GM21786 (cell line): ENCODE data around the gene FGFR4.

ENCODE experiments used
- ATAC-seq: cut with Tn5 transposase; IDR thresholded peaks from one replicate; pipeline ENCODE4 v1.9.1; 2021; ENCODE audit not compliant: unreplicated experiment

FGFR4 gene

DNA sequence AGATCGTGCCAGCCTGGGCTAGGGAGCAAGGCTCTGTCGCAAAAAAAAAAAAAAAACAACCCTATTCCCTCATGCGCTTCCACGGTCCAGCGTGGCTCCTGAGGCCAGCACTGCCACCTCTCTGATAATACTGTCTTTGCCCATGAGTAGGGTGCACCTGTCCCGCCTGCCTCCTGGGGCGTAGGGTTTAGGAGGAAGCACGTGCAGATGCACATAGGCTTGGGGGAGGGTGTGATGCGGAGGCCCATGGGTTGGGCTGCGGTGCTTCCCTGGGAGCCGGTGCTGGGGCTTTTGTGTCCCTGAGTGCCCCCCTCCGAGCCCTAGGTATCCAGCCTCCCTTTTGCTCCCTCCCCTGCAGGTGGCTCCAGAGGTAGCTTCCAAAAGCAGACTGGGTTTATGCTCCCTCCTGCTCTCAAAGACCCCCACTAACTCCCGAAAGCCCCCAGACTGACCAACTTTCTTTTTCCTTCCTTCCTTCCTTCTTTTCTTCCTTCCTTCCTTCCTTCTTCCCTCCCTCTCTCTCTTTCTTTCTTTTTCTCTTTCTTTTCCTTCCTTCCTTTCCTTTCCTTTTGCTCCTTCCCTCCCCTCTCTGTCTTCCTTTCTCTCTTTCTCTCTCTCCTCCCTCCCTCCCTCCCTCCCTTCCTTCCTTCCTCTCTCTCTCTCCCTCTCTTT lies 12.8 kb downstream of the FGFR4 start:
- ATAC-seq = no peak

DNA sequence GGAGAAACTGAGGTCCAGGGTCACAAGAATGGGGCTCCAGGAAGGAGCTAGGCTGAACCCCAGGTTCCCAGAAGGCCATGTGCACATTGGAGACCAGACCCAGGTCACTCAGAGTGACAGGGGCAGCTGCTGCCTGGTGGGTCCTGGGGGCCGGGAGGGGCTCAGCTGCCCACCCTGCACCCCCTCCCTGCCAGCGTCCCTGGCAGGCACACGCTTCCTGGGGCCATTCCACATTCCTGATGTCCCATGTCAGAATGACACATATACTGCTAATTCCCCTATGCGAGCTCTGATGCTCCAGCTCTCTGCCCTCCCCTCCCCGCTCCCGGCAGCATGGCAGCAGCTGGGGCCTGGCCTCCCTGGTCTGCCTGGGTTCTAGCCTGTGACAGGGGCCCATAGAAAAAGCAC lies 14.0 kb downstream of the FGFR4 start:
- no peak for ATAC-seq

DNA sequence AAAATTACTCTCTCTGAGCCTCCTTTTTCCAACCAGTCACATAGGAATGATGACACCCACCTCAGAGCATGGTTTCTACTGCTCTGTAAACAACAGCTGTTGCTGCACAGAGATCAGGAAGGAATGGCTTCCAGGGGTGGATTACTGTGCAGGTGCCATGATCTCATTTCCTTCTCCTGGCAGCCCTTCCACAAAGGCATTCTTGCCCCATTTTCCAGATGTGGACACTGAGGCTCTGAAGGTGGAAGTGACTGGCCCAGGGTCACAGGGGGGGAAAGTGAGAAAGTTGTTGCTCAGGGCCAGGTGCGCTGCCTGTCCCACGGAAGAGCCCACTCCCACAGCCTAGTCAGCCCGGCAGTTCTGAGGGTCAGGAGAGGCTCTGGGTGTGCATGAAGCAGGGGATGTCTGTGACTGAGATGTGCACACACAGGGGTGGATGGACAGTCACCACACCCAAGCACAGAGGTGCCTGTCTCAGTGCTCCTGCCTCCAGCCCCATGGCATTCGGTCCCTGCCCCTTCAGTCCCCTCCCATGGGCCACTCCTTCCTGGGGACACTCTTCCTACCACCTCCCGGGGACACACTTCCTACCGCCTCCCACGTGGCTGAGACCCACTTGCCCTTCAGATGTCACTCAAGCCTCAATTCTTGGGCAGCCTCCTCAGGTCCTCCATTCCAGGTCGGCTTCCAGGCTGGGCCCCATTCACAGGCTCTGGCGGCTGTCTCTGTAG lies 17.0 kb downstream of the FGFR4 start:
- ATAC-seq = no peak

DNA sequence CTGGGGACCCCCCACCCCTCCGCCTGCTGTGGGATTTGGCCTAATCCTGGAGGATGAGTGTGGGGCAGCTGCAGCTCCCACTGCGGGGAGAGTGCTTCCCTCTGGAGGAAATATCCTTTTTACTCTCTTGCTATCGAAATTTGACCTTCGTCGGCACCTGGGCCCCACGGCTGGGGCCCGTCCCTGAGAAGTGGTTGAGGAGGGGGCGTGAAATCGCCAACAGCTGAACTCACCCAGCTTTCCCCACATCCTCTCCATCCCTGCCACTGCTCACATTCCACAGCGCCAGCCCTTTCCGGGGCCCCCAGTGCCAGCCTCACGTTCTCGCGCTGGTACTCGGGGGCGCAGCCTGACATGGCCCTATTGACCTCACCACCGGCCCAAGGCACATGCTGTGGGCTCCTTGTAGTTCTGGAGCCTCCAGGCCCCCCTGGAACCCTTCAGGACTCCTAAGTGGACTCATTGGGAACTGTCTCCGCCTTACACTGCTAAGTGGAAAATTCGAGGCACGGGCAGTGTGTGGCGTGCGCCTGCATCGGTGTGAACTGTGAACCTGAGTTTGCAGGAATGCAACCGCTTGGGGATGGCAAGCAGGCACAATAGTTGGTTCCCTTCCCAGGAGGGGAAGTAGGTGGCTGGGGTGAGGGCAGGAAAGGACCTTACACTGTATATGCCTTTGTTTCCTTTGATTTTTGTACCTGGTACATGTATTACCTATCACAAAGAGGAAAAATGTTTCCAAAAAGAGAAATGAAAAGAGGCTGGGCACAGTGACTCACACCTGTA lies 19.2 kb downstream of the FGFR4 start:
- ATAC-seq = no peak

DNA sequence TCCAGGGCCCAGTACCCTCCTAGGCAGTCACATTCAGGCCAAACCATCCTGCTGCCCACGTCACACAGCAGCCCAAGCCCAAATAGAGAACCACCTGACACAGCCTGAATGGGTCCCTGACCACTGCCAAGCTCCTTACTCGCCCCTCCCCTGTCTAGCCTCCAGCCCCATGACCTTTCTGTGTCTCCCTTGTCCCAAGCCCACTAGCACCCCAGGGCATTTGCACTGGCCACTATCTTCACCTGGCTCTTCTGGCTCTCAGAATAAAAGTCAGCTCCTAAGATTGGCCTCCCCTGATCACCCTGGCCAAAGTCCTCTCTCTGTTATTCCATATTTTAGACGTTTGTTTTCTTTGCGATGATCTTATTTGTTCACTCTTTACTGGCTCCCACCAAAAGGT lies 20.4 kb downstream of the FGFR4 start:
- ATAC-seq = no peak

DNA sequence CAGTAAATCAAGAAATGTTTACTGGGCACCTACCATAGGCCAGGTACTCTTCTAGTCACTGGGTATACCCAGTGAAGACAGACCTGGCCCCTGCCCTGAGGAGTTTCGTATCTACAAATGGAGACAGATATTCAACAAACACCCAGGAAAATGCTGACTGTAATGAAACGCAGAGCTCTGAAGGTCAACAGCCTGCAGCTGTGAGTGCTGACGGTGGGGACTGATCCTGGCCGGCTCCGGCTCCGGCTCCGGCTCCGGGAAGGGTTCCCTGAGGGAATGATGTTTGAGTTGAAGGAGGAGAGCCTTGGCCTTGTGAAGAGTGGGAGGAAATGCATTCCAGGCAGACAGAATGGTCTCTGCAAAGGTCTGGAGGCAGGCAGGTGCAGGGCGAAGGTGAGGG lies 23.1 kb downstream of the FGFR4 start:
- no peak for ATAC-seq

DNA sequence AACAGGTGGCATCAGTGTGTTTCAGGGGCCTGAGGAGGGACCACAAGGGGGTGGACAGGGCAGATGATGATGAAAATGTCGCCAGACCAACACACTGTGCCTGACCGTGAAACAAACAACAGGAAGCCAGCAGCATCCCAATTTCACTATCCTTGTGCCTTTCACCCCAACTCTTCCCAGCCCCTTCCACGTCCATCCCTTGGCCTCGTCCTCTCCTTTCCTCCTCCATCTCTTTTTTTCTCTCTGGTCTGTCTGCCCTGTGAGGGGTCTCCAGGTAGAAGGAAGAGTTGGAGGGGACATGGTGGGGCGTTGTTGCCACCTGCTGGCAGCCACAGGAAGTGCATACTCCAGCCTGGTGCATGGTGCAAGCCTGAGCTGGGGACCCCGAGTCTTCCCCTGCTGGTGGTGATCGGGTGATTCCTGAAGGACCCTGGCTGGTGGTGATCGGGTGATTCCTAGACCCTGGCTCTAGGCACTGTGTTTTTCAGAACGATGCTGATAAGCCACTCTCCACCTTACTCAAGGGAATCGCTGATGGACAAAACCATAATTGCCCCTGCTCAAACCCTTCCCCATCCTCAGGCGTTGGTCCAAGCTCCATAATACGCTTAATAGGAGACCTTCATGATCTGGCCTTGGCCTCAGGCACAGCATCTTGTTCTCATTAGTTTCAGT lies 25.1 kb downstream of the FGFR4 start:
- no peak for ATAC-seq

DNA sequence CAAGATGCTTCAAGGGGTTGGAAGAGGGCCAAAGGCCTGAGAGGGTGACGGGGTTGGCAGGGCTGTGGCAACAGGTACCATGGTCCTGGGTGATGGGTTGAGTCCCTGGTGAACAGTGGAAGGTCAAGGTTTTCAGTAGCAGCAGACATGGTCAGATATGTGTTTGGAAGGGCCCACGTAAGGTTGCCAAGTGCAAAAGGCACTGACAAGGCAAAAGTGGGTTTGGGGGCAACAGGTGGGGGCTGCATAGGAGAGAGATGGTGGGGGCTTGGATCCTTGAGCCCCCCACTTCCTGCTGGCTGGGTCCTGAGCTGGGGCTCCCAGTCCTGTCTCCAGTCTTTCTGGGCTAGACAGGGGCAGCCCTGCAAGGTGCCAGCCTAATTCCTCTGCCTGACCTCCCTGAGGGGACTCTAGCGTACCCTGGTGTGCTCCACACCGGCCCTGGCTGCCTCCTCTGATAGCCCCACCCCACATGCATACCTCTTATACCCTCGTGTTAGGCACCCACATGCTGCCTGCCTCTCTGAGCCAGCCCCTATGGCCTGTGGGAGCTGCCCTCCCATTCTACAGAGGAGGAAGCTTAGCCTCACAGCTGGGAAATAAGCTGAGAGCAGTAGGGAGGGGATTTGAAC lies 26.0 kb downstream of the FGFR4 start:
- no peak for ATAC-seq

DNA sequence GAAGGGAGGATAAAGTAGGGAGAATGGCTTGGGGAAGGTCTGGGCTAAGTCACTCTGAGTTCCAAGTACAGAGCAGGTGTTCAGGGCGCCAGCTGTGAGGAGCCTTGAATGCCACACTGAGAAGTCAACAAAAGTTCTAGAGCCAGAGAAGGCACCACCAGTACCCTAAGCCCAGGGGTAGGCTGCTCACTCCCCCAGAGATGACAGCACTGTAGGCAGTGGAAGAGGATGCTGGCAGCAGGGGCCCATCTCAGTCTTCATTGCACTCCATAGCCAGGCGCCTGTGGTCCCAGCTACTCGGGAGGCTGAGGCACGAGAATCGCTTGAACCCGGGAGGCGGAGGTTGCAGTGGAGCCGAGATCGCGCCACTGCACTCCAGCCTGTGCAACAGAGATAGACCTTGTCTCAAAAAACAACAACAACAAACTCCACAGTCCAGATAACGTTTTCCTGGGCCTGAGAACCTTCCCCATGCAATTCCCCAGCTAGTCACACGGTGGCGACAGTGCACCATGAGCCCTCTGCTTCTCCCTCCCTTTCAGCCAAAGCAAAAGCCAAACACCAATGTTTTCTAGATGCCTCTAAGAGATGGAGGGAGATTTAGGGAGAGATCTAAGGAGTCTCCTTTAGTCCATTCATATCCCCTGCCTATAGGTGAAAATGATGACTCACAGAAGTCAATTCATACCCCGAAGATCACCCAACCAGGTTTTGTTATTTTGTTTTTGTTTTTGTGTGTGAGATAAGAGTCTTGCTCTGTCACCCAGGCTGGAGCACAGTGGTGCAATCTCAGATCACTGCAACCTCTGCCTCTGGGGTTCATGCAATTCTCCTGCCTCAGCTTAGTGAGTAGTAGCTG lies 27.1 kb downstream of the FGFR4 start:
- no peak for ATAC-seq

DNA sequence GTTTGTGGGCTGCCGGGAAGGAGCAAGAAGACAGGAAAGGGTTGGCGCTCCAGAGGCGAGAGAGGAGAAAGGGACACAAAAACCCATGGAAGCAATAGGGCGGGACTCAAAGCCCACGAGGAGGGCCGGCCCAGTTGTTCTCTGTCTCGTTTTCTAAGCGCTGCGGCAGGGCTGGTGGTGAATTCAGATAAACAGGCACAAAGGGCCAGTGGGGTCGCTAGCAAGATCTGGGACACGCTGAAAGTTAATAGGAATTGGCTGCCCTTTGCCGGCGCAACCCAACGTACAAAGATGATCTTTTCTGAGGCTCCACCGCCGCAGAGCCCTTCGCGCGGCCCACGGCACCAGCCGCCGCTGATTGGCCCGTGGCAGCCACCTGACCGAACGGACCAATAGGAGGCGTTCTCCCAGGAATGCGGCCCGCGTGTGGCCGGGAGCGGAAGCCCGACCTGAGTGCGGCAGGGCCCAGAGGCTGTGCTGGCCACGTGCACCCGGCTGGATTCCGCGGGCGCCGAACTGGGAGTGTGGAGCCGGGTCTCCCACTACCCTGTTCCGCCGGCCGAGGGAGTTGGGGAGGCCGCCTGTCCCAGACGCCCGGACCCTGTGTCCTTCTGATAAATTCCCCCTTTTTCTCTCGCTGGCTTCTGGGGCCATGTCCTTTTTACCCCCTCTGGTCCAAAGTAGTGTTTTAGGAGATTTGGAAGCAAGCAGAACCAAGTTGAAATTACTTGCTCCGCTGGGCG lies 30.1 kb downstream of the FGFR4 start:
- ATAC-seq = no peak

DNA sequence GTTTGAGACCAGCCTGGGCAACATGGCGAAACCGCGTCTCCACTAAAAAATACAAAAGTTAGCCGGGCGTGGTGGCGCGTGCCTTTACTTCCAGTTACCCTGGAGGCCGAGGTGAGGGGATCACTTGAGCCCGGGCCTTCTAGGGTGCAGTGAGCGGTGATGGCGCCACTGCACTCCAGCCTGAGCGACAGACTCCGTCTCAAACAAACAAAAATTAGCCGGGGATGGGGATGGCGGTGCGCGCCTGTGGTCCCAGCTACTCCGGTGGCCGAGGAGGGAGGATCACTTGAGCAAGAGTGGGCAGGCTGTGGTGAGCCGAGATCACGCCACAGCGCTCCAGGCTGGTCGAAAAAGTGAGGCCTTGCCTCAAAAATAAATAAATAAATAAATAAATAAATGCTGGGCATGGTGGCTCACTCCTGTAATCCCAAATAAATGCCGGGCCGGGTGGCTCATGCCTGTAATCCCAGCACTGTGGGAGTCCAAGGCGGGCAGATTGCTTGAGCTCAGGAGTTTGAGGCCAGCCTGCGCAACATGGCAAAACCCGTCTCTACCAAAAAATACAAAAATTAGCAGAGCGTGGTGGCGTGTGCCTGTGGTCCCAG lies 30.8 kb downstream of the FGFR4 start:
- no peak for ATAC-seq

DNA sequence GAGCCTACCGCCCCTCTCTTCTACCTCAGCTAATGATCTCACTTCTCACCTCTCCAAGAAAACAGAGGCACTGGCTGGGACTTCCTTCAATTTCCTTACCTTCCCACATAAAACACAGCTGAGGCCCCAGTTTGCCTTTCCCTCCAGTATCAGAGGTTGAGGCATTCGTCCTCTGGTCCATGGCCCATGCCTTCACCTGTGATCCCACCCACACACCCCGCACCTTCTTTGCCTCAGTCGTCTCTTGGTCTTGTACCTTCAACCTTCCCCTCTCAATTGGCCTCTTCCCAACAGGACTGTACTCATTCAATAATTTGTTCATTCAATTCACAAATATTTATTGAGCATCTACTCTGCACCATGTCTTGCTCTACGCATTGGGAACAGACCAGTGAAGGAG lies 35.9 kb downstream of the FGFR4 start:
- no peak for ATAC-seq

DNA sequence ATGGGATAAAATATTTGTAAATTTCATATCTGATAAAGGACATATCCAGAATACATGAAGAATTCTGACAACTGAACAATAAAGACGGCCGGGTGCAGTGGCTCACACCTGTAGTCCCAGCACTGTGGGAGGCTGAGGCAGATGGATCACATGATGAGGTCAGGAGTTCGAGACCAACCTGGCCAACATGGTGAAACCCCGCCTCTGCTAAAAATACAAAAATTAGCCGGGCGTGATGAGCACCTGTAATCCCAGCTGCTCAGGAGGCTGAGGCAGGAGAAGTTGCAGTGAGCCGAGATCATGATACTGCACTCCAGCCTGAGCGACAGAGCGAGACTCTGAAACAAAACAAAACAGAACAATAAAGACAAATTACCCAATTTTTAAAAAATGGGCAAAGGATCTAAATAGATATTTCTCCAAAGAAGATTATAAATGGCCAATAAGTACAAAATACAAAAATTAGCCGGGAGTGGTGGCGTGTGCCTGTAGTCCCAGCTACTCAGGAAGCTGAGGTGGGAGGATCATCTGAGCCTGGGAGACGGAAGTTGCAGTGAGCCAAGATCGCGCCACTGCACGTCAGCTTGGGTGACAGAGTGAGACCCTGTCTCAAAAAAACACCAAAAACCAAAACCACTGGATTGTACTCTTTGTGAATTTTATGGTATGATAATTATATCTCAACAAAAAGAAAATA lies 37.2 kb downstream of the FGFR4 start:
- no peak for ATAC-seq

DNA sequence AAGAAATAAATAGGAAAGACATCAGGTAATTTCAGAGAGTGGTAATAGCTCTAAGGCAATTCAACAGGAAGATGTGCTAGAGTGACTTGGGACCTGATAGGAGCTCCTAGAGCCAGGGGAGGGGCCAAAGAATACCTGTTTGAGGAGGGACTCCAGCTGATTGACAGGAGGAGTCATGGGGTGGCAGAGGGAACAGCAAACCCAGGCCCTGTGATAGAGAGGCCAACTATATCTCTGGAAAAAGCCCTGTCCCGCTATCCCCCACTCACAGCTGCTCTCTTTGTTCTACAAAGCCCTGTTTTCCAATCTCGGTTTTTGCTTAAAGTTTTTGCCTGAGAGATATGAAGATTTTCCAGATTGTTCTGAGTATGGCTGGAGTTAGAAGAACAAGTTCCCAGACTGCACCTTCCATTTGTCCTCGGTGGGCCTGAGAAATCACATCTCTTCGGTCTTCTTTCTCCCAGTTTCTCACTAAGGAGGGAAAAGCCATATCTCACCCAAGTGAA lies 37.8 kb downstream of the FGFR4 start:
- ATAC-seq = no peak

DNA sequence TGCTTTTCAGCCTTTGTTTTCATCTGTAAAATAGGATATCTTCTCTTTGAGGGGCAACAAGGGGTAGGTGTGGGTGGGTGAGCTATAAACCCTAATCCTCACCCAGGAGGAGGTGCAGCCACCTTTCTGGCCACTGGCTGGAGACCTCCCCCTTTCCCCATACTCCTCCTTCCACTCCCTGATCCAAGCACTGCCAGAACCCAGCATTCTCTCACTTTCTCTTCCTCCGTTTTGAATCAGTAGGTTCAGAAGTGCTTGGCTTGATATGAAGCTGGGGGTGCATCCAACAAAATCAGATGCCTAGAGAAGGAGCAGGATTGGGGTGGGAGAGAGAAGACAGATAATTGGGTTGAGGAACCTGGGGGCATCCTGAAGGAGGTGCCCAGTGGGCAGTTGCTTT lies 40.1 kb downstream of the FGFR4 start:
- no peak for ATAC-seq

DNA sequence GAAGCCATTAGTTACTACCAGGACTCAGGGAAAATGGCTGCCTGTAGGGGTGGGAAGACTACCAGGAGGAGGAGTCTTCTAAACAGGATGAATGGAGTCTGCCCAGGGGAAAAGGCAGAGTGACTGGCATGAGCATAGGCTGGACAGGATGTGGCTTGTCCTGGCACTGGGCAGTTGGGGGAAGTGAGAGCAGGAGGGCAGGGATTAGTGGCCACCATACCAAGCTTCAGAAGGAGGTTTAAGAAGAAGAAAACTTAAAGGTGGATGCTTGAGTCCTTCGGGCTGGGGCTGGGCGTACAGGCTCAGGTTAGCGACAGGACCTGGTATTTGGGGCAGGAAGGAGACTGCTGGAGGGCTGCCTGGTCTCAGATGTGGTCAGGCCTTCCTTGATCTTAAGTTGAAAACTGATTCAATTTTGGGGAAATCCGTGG lies 41.9 kb downstream of the FGFR4 start:
- ATAC-seq = no peak

DNA sequence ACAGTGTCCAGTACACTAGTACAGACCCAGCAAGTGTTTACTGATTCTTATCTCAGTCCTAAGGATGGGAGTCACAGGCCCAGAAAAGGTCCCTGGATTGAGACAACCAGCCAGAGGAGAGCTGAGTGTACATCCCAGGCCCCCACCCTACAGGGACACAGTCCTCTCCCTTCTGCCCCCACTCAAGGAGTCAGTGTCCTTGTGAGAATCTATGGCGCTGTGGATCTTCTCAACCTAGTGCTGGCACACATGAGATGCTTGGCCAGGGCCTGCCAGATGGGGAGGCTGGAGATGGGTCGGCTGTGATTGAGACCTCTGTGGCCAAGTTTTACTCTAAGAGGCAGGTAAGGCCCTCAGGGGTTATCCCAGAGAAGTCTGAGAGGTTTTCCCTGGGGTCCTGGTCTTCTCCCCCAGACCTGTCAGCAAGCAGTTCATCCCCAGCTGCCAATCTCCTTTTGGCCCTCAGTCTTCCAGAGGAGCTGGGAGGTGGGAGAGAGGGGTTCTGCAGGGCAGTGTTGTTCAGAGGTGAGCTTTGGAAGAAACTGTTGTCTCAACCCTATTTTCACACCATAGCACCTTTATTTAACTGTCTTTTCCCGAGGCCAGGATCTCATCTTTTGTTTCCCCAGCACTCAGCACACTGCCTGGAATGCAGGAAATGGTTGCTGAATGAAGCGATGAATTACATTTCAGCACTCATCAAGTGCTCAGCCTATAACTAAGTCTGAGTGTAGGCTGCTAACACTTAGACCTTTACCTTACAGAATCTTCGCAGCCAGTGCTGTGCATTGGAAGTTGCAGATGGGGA lies 43.7 kb downstream of the FGFR4 start:
- no peak for ATAC-seq

DNA sequence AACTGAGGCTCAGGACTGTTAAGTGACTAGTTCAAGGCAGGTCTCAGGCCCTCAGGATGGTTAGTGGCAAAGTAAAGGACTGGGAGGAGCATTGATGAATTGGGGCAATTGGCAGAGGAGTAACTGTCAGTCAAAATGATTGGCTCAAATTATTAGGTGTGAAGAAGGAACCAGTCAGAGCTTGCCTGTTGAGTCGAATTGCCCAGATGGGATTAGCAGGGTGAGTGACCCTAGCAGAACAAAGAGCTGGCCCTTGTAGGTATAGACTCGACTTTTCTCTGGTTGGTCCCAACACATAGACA lies 44.3 kb downstream of the FGFR4 start:
- ATAC-seq = no peak
